NOMO-1 treated with DMSO at 0.1 percent for 48 hours (cell line): ENCODE data around the gene HS3ST2.
A peak's percentile ranks its signal among the peaks of the same experiment; 100 is the strongest.
"Not testable (repeated sequence)": the region's sequence is repeated elsewhere in the genome, so short reads cannot be mapped to it uniquely, and the experiment has no call there.

ENCODE experiments used
- DNase-seq: peaks from one replicate; lab custom pipeline; 2025; ENCODE audit not compliant: unreplicated experiment; lab: John Stamatoyannopoulos, UW

The HS3ST2 gene

DNA sequence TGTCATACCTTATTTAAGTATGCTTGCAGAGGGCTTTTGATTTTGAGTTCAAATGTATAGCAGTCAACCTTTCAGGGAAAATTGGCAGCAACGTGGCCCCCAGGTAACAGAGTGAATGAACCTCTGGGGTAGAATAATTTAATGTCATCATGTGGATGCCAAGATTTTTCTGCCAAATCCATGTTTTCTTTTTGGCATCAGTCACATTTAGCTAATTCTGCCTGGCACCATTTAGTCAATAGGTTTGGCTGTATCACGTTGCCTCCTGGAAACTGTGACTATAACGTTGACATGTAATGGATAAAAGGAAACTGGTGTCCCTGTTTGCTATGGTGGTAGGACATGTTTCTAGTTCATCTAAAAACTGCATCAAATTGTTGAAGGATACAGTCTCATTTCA lies 115.5 kb downstream of the HS3ST2 start:
- DNase-seq: no peak

DNA sequence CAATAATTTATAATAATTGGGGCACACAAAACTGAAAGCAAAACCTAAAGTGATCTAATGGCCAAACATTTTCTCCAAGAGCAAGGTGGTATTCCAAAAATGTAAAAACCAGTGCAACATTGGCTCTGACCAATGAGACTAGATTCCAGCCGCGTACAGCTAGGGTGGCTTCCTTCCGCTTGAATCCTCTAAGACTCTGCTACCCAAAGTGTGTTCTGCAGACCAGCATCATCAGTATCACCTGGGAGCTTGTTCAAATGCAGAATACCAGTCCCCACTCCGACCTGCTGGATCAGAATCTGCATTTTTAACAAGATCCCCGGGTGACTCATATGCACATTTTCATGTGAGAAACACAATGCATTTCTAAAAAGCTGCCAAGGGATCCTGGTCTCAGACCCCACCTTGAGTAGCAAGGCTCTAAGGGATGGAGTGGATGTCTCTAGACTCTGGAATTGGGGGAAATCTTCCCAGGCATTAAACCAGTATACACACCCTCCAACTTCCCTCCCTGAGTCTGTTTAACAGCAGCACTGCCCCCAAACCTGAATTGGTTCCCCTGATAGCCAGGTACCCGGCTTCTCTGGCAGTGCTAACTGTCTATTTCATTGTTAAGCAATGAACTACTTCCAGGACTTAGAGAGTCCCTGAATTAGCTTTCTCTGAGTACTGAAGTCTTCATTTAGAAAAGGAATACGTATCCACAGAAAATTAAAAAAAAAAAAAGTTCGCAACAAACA lies 118.2 kb downstream of the HS3ST2 start:
- DNase-seq: no peak

DNA sequence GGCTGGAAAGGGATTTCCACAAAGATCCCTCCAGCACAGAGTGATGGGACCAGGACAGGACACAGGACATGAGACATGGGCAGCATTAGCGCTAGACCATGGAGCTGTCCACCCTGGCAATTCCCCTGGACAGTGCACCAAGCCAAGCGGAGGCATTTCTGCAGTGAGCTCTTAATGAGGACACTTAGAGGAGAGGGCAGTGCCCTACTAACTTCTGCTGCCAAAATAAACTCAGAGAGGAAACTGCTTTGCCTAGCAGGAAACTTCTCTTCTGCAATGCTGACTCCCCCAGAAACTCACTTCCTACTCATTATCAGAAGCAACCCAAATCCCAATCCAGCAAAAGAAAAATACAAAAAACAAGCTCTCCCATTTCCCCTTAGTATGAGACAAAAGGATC lies 119.2 kb downstream of the HS3ST2 start:
- peak; percentile 7 for DNase-seq

DNA sequence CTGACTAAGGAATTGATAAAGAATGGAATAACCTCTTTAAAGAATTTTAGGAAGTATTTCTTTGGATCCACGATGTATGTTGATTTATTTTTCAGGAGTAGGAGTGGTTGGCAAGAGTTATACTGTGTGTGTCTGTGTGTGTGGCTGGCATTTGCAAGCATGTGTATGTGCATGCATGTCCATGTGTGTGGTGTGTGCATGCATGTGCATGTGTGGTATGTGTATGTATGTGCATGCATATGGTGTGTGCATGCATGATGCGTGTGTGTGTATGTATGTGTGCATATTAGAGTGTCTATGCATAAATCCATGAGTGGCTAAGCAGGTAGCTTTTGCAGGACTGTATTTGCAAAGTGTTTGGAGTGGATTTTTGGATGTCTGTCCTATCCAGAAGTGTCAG lies 120.8 kb downstream of the HS3ST2 start:
- DNase-seq: no peak

DNA sequence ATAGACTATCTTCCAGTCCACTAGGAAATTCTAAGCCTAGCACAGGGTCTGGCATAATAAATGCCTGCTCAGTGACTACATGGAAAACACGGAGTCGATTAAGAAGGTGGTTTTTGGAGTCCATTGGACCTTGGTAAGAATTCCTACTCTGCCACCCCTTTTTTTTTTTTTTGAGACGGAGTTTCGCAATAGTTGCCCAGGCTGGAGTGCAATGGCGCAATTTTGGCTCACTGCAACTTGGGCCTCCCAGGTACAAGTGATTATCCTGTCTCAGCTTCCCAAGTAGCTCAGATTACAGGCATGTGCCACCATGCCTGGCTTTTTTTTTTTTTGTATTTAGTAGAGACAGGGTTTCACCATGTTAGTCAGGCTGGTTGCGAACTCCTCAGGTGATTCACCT lies 123.2 kb downstream of the HS3ST2 start:
- DNase-seq: no peak

DNA sequence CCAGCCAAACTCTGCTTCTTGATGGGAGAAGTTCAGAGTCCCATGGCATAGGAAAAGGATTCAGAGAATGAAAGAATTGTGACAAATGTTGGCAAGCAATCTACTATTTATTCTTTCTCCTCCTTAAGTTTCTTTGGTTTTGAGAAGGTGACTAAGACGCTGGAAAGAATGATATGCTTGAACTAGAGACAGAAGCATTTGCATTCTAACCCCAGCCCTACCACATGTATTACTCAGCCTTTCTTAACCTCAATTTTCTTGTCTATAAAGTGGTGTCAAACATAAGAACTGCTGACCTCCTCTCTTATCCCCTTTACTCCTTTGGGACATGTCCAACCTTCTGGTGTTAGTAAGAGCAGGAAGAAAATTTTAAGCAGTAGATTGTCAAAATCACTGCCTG lies 124.7 kb downstream of the HS3ST2 start:
- no peak for DNase-seq

DNA sequence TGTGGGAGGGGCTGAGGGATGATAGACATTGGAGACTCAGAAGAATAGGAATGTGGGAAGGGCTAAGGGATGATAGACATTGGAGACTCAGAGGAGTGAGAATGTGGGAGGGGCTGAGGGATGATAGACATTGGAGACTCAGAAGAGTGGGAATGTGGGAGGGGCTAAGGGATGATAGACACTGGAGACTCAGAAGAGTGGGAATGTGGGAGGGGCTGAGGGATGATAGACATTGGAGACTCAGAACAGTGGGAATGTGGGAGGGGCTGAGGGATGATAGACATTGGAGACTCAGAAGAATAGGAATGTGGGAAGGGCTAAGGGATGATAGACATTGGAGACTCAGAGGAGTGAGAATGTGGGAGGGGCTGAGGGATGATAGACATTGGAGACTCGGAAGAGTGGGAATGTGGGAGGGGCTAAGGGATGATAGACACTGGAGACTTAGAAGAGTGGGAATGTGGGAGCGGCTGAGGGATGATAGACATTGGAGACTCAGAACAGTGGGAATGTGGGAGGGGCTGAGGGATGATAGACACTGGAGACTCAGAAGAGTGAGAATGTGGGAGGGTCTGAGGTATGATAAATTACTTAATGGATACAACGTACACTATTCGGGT lies 125.9 kb downstream of the HS3ST2 start:
- DNase-seq: not testable (repeated sequence)

DNA sequence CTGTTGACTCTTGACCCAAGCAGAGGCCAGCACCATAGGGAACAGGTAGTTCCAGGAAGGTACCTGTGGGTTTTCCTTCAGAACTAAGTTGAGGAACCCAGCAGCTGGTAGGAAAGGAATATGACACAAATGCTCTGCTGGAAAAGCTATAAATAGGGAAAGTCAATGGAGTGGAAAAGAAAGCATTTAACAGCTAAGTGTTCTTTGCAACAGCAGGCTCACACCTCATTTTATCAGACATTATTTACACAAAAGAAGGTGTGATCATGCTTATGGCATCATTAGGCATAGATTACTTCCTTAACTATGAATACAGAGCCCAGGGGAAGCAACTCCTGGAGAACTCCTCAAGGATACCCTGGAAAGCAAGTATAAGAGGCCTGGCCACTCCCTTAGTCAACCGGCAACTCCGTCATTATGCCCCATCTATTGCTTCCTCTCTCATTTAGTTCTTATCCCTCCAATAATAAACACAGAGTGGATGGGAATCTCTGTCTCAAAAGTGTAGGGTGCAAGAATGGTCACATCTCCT lies 128.1 kb downstream of the HS3ST2 start:
- no peak for DNase-seq

DNA sequence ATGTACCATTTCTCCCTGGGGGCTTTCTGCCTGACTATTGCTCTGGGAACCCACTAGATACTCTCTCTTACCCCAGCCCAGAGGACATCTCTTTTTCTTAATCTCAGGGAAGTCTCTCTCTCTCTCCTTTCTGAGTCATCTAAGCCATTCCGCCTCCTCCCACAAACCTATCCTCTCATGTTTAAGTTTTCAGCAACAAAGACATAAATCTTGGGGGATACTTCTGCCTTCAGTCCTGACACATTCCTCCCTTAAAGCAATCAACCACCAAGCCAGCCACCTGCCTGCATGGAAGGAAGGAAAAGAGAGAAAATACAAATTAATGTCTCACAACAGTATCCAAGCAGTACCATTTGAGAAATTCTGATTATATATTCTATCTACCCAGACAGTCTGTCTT lies 128.8 kb downstream of the HS3ST2 start:
- no peak for DNase-seq

DNA sequence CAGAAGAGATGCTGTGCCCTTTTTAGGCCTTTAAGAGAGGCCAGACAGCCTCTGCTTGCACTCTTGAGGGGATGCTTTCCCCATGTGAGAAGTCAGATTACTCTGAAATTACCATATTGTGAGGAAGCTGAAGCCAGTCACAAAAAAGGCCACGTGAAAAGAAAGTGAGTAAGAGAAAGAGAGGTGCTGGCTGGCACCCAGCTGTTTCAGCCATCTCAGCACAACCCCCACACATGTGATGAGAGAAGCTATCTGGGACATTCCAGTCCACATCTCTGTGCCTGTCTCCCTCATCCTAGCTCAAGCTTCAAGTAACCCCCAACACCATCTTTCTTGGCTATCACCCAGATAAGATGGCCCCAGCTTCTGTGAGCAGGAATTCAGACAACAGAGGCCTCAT lies 131.4 kb downstream of the HS3ST2 start:
- DNase-seq: no peak

DNA sequence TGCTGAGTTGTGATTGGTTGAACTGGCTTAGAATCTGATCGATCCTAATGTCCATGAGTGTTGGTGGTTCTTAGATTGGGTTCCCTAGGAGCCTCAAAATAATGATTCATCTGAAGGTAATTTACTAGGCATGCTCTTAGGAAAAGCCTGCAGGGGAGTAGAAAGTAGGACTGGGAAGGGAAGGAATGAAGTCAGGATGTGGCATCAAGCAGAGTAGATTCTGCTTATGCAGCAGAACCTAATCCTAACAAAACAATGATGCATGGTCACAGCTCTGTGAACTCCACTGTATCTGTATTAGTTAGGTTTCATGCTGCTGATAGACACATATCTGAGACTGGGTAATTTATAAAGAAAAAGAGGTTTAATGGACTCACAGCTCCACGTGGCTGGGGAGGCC lies 132.5 kb downstream of the HS3ST2 start:
- no peak for DNase-seq

DNA sequence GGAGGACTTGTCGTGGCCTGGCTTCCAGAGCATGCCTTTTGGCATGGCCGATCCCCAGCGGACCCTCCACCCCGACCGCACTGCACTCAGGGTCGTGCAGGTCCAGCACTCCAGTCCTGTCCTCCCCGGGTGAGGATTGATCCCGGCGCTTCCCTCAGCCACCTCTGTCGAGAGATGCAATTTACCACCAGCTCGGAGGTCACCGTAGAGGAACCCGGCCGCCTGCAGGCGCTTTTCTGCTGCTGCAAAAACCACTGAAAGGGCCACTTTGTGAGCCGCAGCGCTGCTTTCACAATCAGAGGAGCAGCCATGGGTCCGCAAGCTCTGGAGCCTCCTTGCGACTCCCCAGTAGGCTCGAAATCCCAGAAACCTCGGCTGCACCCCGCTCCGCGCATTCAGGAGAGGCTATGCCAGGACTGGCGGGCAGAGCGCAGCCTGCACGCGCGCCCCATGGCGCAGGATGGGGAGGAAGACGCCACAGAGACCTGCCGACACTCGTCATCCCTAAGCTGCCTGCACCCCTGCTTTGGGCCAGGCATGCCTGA lies 134.2 kb downstream of the HS3ST2 start:
- DNase-seq: peak; percentile 30

DNA sequence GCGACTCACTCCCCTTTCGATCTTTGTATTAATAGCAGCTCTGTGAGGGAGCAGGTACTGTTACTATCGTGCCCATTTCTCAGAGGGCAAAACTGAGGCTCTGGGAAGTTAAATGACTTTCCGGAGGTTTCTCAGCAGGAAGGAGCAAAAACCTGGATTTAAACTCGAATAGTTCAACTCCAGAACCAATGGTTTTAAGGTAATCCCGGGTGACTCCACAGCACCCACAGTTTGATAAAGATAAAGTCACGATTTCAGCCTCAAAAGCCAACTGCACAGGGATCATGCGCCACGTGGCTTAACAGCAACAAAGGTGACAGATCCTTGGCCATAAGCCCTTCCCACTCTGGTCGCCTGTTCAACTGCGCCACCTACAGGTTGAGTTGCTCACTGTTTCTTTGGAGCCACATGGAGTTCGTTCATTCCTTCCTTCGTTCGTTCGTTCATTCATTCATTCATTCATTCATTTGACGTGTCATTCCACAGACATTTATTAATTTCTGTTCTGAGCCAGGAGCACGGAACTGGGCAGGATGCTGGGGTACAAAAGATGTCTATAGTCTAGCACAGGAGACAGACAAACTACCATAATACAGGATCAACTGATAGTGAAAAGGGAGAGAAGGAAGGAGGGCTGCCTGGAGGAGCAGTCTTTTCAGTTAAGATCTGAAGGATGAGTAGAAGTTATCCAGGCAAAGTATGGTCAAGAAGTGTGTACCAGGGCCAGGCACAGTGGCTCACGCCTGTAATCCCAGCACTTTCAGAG lies 134.8 kb downstream of the HS3ST2 start:
- peak; percentile 76 for DNase-seq

DNA sequence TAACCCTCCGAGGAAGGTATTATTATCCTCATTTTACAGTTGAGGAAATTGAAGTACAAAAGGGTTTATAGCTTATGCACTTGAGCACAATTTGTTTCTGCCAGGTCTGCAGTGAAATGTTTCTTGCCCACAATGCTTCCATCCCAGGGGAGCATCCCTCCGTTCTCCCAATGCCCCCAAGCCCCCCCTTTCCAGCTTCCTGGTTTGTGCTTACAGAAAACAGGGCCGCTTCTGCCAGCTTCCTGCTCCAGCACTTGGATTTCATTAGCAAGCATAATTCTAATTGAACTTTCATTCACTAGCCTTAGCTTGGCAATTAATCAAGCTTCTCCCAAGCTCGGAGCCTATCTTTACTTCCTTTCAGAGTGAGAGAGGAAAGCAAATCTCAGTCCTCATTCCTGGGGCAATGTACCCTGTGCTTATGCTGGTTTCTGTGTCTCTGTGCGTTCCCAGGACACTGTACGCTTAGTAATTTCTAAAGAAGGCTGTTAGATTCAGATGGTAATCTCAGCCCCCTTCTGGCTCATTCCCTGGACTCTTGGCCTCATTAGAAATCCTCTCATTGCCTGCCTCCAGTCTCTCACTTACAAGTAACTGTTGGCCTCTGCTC lies 141.6 kb downstream of the HS3ST2 start:
- no peak for DNase-seq

DNA sequence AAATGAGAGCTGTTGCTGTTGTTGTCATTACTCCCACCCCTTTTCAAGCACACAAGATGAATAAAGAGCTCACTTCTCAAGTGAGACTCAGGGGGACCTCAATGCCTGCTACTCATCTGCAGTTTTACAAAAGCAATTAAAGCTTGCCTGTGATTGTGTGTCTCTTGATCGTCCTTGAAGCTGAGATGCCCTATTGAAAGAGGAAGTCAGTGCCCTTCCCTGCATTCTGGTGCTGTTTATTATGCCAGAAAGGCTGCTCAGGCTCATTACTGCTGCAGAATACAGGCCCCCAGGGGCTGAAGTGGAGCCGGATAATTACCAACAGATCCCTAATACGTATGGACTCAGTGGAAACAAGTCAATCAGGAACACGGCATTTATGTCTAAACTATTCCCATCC lies 147.2 kb downstream of the HS3ST2 start:
- DNase-seq: no peak

DNA sequence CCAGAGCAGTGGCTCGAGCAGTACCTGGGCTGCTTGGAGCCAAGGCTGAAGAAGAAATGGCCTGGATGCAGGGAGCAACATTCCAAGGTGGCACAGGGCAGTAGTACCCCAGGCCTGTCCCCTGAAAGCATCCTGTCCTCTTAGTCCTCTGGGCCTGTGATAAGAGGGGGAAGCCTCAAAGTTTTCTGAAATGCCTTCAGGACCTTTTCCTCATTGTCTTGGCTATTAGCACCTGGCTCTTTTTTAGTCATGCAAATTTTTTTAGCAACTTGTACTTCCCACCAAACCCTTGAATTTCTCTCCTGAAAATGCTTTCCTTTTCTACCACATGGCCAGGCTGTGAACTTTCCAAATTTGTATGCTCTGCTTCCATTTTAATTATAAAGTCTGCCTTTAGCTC lies 148.9 kb downstream of the HS3ST2 start:
- DNase-seq: no peak
